GM18502 (cell line): ENCODE measurements around the gene BIRC5.

Experiments used
- ATAC-seq: cut with Tn5 transposase; IDR thresholded peaks from one replicate; pipeline ENCODE4 v1.9.1; 2021; ENCODE audit warnings: mild to moderate bottlenecking; ENCODE audit not compliant: unreplicated experiment, poor library complexity

BIRC5 gene

GRCh38 chr17:78253946-78254672 is 40.1 kb downstream of the BIRC5 start:
- peak; percentile 46 for ATAC-seq

- ATAC-seq, result no peak
Measured at GRCh38 chr17:78255029-78255656, 41.1 kb downstream of the BIRC5 start.

DNA sequence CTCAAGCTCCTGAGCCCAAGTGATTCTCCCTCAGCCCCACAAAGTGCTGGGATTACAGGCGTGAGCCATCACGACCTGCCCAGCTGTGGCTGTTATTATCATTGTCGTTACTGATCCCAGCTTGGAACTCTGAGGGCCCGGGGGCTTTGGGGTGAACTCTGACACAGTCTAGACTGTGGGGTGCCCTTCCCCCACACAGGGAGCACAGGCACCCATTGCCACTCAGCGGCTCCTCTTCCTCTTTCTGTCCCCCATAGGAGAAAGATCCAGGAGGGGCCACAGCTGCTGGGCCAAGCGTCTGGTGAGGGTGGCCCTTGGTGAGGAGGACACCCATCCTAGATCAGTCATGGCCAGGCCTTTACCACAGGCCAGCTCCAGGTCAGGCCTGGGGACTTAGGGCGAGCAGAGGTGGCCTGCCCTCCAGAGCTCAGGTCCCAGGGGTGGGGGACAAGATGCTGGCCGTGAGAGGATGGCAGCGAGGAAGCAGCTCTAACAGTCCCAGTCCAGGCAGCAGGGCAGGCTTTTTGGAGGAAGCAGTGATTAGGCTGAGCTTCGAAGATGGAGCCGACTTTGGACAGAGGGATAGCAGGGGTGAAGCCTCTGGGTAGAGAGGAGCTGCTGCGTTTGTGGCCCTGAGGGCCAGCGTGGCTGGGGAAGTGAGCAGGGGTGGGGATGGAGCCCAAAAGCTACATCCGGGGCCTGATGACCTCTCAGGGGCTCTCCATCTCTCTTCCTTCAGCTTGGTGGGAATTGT is 42.1 kb downstream of the BIRC5 start:
- no peak for ATAC-seq

DNA sequence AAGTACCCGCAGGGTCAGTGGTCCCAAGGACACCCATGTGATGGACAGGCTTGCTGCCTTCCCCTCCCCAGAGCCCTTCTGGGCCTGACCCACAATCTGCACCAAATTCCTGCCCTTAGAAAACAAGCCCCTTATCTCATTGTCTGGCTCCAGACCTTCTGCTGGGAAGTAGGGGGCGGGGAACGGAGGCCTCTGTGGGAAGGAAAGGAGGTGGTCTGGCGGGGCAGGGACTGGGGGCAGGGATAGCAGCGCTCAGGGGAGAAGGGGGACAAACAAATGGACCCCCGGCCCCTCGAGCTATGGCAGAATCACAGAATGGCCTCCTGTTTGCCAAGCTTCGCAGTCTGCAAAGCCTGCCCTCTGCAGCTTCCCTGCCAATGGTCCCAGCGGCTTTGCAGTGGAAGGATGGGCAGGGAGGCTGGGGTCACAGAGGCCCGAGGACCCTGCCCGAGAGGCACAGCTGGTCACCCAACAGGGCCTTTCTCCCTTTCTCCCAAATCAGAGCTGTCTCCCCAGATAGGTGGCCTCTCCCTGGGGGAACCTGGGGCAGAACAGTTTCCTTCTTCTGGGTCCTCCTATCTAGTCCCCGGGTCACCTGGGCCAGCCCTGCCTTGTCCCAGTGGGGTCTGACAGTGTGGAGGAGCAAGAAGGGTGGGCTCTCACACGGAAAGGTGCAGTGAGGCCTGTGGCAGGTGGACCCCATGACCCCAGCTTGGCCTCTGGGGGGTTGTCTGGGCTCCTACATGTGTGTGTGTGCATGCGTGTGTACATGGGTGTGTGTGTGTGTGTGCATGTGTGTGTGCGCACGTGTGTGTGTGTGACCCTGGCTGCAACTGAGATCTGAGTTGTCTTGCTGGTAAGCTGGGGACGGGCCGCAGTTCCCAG is 42.9 kb downstream of the BIRC5 start:
- ATAC-seq, result no peak

GRCh38 chr17:78257810-78258322 is 43.8 kb downstream of the BIRC5 start:
- ATAC-seq, result no peak

- ATAC-seq, result no peak
Measured at GRCh38 chr17:78258323-78259191, 44.5 kb downstream of the BIRC5 start.

- ATAC-seq, result no peak
Measured at GRCh38 chr17:78259192-78259554, 45.1 kb downstream of the BIRC5 start.

DNA sequence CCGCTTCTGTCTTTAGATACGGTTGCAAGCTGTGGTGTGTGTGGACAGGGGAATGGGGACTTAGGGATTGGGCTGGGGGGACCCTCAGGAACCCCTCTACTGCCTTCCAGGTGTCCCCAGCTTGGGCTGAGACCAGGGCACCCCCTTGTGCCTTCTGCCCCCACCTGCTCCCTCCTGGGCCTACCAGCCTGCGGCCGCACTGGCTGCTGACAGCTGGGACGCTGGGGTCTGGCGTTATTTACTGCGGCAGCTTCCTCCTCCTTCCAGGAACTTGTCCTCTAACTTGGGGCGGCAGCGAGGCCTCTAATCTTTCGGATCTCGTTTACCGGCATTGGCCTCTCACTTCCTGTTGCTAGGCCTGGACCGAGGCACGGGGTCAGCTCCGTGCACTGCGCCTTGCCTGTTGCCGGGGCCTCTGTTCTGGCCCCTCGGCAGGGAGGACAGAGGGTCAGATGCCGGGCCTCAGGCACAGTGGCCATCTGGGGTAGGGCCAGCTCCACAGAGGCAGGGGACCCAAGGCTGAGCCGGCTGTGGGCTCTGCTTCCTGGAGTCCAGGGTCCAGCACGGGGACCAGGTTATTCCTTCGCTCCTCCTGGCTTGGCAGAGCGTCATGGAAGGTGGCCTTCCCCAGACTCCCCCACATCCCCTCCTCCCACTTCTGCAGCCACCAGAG is 49.1 kb downstream of the BIRC5 start:
- ATAC-seq, result no peak

GRCh38 chr17:78263736-78264340 is 49.8 kb downstream of the BIRC5 start:
- ATAC-seq, result no peak

- ATAC-seq, result no peak
Measured at GRCh38 chr17:78264590-78264989, 50.5 kb downstream of the BIRC5 start.

GRCh38 chr17:78265121-78265520 is 51.1 kb downstream of the BIRC5 start:
- no peak for ATAC-seq

GRCh38 chr17:78266231-78266631 is 52.2 kb downstream of the BIRC5 start:
- no peak for ATAC-seq

- no peak for ATAC-seq
Measured at GRCh38 chr17:78266771-78267170, 52.7 kb downstream of the BIRC5 start.

GRCh38 chr17:78267253-78268073 is 53.4 kb downstream of the BIRC5 start:
- no peak for ATAC-seq

GRCh38 chr17:78268191-78268874 is 54.3 kb downstream of the BIRC5 start:
- no peak for ATAC-seq

DNA sequence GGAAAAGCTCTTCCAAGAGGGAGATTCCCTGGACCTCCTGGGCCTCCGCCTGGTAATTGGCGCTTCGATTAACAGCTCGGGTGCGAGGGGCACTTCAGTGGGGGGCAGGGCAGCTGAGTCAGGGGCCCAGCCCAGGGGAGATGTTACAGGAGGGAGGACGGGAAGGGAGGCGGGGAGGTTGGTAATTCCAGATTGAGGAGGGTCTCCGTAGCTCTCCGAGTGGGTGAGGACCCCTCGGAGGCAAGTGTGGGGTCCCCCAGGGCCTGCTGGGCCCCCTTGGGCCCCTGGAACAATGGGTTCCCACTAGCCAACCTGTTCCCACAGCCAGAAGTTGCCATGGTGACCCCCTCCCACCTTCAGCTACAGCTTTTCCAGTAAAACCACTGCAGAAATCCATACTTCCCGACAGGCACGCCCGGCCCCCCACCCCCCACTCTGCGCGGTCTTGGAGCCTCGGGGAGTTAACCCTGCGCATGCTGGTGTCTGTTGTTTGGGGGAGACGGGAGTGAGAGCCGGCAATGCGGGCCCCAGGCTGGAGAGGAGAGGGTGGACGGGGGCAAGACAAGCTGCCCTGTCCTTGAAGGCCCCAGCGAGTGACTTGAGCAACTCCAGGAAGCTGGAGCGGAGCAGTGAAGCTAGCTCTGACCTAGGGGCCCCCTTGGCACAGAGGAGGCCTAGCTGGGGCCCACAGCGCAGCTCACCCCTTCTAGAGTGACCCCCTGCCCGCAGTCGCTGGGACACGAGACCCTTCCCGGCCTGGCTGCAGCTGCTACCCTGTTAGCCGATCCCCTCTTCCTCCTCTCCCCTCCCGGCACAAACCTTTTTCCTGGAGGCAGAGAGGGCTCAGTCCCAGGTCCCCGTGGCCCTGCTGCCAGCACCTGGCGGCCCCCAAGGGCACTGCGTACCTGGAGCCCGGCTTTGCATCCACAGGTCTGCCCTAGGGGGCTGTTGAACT is 55.2 kb downstream of the BIRC5 start:
- ATAC-seq, result no peak
